Stimulated activated CD4-positive, alpha-beta T cell treated with anti-CD3 and anti-CD28 coated beads, Interleukin-2, amount 100 ng/mL, for 4 hours (primary cell): ENCODE measurements around the gene TTN.

Source experiments
- DNase-seq: peaks from one replicate; pipeline ENCODE4 v3.0.0-alpha.2; 2020; ENCODE audit warnings: low read depth

TTN gene

DNA sequence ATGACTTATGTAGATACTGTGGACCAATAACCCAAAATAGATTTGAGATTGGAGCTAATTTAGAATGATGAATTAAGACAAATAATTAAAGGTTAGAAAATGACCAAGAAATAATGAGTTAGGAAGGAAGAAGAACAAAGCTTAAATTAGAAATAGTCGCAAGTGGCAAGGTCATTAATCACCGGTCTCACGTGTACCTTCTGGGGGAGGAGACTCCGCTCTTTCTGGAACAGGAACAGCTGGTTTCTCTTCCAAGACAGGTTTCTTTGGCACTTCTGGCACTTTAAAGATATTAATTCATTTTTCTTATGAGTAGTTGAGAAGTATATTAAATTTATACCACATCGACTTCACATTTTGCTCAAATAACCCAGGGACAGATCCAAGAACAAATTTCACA, 156.7 kb downstream of the TTN start:
- no peak for DNase-seq

GRCh38 chr2:178644919-178645318, 162.3 kb downstream of the TTN start:
- no peak for DNase-seq

DNA sequence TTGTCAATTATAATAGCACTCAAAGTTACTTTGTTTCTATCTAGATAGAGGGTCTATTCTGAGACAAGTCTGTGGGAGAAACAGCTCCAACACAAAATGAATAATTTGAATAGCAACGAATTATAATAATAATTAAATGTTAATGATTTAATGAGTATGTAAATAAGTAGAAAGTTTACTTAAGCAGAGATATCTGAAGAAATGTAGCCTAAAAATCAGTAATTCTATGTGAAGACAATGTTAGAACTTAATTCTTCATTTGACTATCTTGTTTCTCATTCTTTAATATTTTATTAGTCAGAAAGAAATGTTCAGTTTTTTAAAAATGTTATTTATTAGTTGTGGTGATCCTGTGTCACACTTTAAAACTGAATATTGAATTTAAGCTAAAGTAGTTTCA, 165.7 kb downstream of the TTN start:
- DNase-seq = no peak

DNA sequence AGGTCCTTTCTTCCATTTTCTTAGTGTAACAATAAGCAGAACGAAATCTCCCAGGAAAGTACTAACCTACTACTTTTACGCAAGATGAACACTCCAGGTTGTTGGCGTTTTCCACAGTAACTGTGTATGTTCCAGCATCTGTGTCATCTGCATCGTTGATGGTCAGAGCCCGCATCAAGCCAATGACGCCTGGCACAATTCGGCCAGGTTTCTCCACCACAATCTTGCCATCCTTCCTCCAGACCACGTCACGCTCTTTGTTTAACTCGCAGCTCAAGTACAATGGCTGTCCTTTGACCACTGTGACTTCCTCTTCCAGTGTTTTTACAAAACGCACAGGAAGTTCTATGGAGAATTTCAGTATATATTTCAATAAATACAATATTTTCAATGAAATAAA, 171.3 kb downstream of the TTN start:
- DNase-seq = no peak

DNA sequence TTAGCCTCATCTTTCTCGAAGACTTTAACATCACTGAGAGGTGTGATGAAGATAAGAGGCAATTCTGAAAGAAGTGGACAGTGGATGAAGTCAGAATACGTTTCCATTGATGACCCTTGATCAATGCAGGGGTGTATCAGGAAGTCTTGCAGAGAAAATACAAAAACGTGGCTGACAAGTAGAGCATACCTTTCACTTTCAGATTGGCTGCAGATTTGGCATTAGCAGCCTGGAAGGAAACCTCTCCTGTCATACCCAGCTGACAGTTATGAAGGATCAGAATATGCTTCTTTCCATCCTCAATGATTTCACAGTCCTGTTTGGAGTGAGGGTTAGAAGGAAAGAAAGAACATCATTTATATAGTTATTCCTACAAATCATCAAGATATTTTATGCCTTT, 174.5 kb downstream of the TTN start:
- no peak for DNase-seq

- no peak for DNase-seq
Observed at GRCh38 chr2:178630581-178630980, 176.6 kb downstream of the TTN start.

GRCh38 chr2:178629463-178629862, 177.8 kb downstream of the TTN start:
- DNase-seq = no peak

DNA sequence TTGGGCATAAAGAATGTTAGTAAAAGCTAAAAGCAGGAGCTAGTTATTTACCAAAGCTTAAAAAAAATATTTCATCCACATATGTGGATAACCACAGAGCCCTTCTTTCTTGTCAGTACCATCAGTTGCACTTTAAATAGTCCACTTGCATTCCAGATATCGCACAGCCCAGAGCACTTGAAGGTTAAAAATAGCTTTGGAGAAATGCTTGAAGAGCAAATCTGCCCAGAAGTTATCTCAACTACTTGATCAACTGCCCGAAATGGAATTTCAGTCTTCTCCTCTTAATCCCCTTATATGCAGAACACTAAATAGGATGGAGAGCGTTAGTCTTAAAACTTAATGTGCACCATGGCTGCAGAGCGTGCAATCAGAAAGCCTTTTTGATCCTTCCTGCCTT, 178.6 kb downstream of the TTN start:
- no peak for DNase-seq

GRCh38 chr2:178627401-178627800, 179.8 kb downstream of the TTN start:
- DNase-seq = no peak

GRCh38 chr2:178615969-178616368, 191.3 kb downstream of the TTN start:
- DNase-seq = no peak

- DNase-seq = no peak
Observed at GRCh38 chr2:178602901-178603300, 204.3 kb downstream of the TTN start.

- no peak for DNase-seq
Observed at GRCh38 chr2:178592655-178593054, 214.6 kb downstream of the TTN start.

GRCh38 chr2:178589335-178589734, 217.9 kb downstream of the TTN start:
- no peak for DNase-seq

DNA sequence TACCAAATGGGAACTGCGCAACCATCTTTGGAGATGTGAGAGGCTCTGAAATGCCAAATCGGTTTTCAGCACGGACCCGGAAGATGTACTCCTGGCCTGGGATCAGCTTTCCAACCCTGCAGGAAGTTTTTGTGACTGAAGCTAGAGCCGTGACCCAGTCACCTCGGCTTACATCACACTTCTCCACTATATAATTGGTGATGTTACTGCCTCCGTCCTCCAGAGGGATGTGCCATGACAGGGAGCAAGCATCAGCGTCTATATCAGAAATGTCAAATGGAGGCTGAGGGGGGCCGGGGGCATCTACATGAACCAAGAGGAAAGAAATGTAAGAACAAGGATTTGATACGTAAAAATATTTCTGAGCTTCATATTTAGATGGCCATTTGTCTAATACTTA, 222.6 kb downstream of the TTN start:
- no peak for DNase-seq

GRCh38 chr2:178579006-178579405, 228.2 kb downstream of the TTN start:
- DNase-seq = no peak

- DNase-seq = no peak
Observed at GRCh38 chr2:178574789-178575188, 232.4 kb downstream of the TTN start.

DNA sequence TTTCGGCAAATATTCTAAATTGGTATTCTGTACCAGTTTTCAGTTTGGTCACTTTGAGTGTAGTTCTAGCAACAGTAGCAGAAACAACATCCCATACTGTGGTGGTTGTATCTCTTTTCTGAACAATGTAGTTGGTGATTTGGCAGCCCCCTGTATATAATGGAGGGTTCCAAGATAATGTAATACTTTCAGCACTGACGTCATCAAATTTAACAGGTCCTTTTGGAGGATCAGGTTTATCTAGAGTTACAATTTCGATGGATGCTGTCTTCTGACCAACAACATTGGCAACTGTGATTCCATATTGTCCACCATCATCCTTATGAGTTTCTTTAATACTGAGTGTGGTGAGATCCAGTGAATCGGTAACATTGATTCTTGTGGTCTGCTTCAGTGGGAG, 239.0 kb downstream of the TTN start:
- DNase-seq = no peak

- no peak for DNase-seq
Observed at GRCh38 chr2:178553047-178553446, 254.2 kb downstream of the TTN start.

GRCh38 chr2:178550352-178550751, 256.9 kb downstream of the TTN start:
- no peak for DNase-seq

DNA sequence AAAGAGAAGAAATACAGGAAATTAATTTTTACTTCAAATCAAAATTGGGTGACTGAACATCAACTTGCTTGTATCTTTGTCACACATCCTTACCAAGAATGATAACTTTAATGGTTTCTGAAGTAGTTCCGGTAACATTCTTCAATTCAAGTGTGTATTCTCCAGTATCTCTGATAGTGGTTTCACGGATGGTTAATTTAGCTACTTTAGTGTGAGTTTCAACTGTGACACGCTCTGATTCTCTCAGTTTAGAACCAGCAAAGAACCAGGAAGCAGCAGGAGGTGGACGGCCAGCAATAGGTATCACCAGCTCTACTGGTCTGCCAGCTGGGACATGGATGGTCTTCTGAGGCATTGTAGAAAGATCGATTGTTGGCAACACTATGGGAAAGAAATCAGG, 264.7 kb downstream of the TTN start:
- no peak for DNase-seq

- no peak for DNase-seq
Observed at GRCh38 chr2:178542161-178542560, 265.1 kb downstream of the TTN start.

DNA sequence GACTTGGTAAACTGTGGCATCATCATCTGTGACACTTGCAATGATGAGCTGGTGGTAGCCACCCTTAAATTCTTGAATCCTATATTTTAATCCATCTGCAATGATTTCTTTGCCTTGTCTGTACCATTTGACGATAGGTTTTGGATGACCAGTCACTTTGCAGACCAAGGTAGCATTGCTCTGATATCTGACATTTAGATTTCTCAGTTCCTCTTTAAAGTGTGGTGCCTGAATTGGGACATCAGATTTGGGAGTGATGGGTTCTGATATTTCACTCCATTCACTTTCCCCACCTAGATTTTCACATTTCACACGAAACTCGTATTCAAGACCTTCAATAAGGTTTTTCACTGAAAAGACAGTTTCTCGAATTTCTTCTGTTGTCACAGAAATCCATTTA, 271.2 kb downstream of the TTN start:
- no peak for DNase-seq

- DNase-seq = no peak
Observed at GRCh38 chr2:178531168-178531567, 276.1 kb downstream of the TTN start.

- DNase-seq = no peak
Observed at GRCh38 chr2:178530625-178531142, 276.5 kb downstream of the TTN start.

DNA sequence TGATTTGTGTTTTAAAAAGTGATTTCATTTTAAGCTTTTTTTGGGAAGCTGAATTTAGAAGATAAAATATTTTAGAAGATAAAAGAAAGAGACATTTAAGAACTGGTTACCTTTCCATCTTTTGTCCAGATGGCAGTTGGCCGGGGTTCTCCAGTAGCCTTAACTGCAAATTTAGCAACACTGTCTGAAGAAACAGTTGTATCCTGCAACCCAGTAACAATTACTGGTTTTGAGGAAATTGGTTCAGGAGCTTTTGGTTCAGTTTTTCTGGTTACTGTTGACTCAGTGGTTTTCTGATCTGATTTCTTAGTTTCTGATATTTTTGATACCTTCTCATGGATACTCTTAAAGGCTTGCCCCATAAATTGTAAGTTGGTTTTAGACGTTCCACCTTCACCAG, 277.1 kb downstream of the TTN start:
- DNase-seq = no peak
